PFSK-1 (cell line): ENCODE measurements around the gene MCL1.

ENCODE experiments used
- POLR2AphosphoS5 ChIP-seq: IDR thresholded peaks from 2 replicates; pipeline ENCODE4 v1.6.1; 2012; ENCODE audit warnings: low read depth, mild to moderate bottlenecking, control low read depth, low read length, moderate library complexity
- TF ChIP-seq, protein P1 (sequence below), 2 experiments: IDR thresholded peaks; 2 replicates each; pipeline versions ENCODE4 v1.6.1 to v1.8.0; 2011 to 2012; ENCODE audit warnings: low read depth in 2 of 2, low read length in 2 of 2, control low read depth in 1 of 2, inconsistent platforms in 1 of 2, mild to moderate bottlenecking in 1 of 2, moderate library complexity in 1 of 2; ENCODE audit not compliant: insufficient read depth in 1 of 2

- no peak for TF ChIP-seq POLR2AphosphoS5
- TF ChIP-seq, protein P1, sequence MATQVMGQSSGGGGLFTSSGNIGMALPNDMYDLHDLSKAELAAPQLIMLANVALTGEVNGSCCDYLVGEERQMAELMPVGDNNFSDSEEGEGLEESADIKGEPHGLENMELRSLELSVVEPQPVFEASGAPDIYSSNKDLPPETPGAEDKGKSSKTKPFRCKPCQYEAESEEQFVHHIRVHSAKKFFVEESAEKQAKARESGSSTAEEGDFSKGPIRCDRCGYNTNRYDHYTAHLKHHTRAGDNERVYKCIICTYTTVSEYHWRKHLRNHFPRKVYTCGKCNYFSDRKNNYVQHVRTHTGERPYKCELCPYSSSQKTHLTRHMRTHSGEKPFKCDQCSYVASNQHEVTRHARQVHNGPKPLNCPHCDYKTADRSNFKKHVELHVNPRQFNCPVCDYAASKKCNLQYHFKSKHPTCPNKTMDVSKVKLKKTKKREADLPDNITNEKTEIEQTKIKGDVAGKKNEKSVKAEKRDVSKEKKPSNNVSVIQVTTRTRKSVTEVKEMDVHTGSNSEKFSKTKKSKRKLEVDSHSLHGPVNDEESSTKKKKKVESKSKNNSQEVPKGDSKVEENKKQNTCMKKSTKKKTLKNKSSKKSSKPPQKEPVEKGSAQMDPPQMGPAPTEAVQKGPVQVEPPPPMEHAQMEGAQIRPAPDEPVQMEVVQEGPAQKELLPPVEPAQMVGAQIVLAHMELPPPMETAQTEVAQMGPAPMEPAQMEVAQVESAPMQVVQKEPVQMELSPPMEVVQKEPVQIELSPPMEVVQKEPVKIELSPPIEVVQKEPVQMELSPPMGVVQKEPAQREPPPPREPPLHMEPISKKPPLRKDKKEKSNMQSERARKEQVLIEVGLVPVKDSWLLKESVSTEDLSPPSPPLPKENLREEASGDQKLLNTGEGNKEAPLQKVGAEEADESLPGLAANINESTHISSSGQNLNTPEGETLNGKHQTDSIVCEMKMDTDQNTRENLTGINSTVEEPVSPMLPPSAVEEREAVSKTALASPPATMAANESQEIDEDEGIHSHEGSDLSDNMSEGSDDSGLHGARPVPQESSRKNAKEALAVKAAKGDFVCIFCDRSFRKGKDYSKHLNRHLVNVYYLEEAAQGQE (IDR thresholded peaks at IDR 0.05; ENCODE audit: insufficient read depth in 1 of 2, low read depth in 2 of 2, low read length in 2 of 2): no peak
These were observed 18.7 kb downstream of the MCL1 start for GRCh38 chr1:150560576-150561253.
